GM06990 (cell line): ENCODE measurements around the gene SLC6A11.

Experiments
- DNase-seq: peaks from one replicate; pipeline ENCODE4 v3.0.0-alpha.2; 2011; ENCODE audit not compliant: insufficient read length; ENCODE audit errors: extremely low read depth
- H3K27me3 ChIP-seq: replicated peaks from 2 replicates; pipeline ENCODE4 v1.6.0; 2011; ENCODE audit warnings: low read length; ENCODE audit not compliant: control insufficient read depth, insufficient read depth
- H3K36me3 ChIP-seq: 2 replicates; pipeline ENCODE4 v1.5.1; 2011; ENCODE audit warnings: low read length; ENCODE audit not compliant: control insufficient read depth, insufficient read depth
- H3K4me3 ChIP-seq: replicated peaks from 2 replicates; pipeline ENCODE4 v1.5.1; 2011; ENCODE audit warnings: low read depth, mild to moderate bottlenecking, control low read depth, low read length
- TF ChIP-seq, protein P1 (sequence below): IDR thresholded peaks from 2 replicates; pipeline ENCODE4 v1.5.1; 2011; ENCODE audit warnings: low read length, control low read depth, mild to moderate bottlenecking, inconsistent platforms; ENCODE audit not compliant: insufficient read depth, poor library complexity, severe bottlenecking

Gene SLC6A11

DNA sequence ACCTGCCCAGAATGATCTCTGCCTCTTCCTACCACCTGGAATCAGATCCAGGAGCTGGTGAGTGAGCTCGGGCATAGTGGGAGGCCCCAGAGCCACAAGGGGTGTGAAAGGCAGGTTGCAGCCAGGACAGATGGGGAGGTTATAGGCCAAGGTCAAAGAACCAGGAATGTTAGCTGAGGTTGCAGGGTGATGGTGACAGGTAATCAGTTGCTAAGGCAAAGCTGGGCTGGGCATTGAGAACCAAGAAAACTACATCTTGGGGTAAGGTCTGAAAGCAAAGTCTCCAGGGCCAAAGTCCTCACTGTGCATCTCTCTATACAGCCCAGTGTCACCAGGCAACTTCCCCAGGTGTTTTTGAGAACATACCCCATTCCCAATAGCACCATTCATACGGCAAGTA, 38.4 kb upstream of the SLC6A11 start:
- no peaks in the 10 kb centered on the region for H3K27me3 ChIP-seq
- no peak for DNase-seq
- TF ChIP-seq, protein P1, sequence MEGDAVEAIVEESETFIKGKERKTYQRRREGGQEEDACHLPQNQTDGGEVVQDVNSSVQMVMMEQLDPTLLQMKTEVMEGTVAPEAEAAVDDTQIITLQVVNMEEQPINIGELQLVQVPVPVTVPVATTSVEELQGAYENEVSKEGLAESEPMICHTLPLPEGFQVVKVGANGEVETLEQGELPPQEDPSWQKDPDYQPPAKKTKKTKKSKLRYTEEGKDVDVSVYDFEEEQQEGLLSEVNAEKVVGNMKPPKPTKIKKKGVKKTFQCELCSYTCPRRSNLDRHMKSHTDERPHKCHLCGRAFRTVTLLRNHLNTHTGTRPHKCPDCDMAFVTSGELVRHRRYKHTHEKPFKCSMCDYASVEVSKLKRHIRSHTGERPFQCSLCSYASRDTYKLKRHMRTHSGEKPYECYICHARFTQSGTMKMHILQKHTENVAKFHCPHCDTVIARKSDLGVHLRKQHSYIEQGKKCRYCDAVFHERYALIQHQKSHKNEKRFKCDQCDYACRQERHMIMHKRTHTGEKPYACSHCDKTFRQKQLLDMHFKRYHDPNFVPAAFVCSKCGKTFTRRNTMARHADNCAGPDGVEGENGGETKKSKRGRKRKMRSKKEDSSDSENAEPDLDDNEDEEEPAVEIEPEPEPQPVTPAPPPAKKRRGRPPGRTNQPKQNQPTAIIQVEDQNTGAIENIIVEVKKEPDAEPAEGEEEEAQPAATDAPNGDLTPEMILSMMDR, result no peak
- no peaks in the 10 kb centered on the region for H3K36me3 ChIP-seq
- H3K4me3 ChIP-seq, result no peak overlapping the region

DNA sequence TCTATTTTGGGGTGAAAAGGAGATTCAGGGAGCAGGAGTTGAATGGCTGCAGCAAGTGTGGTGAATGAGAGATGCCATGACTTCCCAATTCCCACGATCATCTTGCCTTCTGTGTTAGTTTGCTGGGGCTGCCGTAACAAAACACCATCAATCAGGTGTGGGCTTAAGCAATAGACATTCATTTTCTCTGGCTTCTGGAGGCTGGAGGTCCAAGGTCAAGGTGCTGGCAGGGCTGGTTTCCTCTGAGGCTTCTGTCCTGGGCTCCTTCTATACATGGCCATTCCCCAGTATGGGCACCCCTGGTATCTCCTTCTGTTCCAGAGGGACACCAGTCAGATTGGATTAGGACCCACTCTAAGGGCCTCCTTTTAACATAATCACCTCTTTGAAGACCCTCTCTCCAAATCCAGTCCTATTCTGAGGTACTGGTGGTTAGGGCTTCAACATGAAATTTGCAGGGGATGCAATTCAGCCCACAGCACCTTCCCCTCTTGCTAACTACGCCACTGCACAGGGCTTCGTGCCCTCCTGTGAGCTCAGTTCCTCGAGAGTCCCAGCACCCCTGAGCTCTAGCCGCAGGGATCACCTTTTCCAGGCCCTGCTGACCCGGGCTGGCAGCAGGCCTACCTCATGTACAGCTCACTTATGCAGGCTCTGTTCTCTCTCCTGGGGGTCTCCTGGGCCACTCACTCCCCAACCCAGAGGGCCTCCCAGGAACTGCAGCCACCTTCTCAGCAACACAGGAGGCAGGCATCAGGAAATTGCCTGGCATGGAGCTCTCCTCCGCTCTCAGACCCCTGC, 37.3 kb upstream of the SLC6A11 start:
- H3K36me3 ChIP-seq, result no peaks in the 10 kb centered on the region
- no peaks in the 10 kb centered on the region for H3K27me3 ChIP-seq
- no peak for DNase-seq
- TF ChIP-seq, protein P1, result no peak
- H3K4me3 ChIP-seq, result no peak overlapping the region

DNA sequence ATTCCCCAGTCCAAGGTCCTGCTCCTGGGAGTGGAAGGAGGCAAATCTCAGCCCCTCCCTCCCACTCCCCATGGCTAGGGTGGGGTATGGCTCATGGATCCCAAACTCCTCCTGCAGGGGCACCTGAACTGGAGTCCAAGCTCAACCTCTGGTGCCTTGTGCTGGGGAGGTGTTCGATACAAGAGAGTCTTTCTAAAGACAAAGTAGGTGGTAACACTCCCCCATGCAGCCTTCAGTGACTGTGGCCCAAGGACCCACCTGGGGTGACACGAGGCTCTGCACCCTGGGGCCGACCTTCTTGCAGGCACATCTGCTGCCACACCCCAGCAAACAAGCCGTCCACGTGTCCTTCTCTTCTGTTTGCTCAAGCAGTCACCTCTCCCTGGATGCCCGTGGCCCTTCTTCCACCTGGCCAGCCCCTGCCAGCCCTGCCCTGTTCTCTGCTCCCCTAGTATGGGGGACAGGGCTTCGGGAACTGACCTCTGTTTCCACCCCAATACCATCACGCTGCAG, 36.7 kb upstream of the SLC6A11 start:
- no peak for DNase-seq
- H3K27me3 ChIP-seq, result no peaks in the 10 kb centered on the region
- TF ChIP-seq, protein P1, result no peak
- H3K36me3 ChIP-seq, result no peaks in the 10 kb centered on the region
- no peak overlapping the region for H3K4me3 ChIP-seq

DNA sequence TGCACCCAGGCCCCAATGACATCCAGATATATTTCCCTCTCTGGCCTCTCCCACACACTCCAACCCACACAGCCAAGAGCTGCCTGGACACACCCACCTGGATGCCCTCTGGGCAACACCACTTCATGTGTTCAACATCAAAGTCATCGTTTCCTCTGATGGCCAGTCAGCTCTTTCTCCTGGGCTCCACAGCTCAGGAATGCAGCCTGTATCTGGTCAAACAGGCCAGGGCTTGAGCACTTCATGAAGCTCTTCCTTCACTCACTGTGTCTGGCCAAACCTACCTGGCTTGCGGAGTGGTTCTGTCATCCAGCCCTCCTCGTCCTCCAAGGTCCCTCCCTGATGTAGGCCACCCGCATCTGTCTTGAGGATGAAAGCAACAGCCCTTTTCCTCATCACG, 35.8 kb upstream of the SLC6A11 start:
- Histone ChIP-seq H3K36me3 (no peaks in the 10 kb centered on the region), H3K4me3 (no peak overlapping the region), H3K27me3 (no peaks in the 10 kb centered on the region; the same call in 1 of the 2 replicates)
- TF ChIP-seq, protein P1, result no peak
- DNase-seq, result no peak

DNA sequence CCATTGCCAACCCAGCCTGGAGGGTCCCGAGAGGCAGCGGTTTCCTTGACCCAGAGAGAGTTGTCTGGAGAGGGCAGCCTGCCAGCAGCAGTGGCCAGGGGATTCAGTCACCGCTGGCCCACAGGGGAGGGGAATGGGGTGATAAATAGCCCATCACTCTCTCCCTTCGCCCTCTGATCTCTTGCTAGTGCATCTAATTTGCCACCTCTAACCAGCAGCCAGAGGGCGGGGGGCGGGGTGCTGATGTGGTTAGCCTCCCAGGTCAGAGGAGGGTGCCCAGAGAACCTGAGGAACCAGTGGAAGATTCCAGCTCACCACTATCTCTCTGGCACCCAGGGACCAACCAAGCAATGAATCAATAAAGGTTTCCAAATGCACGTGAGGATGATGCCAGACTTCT, 35.1 kb upstream of the SLC6A11 start:
- Histone ChIP-seq H3K36me3 (no peaks in the 10 kb centered on the region), H3K4me3 (no peak overlapping the region), H3K27me3 (no peaks in the 10 kb centered on the region; the same call in 1 of the 2 replicates)
- no peak for DNase-seq
- TF ChIP-seq, protein P1, result no peak

DNA sequence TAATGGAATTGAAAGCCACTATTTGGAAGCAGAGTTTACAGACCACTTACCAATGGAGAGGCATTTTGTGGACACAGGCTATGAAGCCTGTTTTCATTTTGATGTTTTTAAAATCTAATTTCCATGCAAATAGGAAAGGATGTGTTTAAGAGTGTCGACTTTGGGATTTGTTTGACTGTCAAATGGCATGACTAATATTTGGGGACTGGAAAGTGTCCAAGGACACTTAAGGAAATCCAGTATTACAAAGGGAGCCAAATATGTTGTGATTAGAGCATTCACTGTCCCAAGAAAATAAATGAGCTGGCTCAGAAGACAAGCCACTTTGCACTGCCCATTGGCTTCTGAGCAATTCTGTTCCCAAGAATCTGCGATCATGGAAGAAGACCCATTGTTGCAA, 34.0 kb upstream of the SLC6A11 start:
- TF ChIP-seq, protein P1, result no peak
- H3K27me3 ChIP-seq, result no peaks in the 10 kb centered on the region; the same call in 1 of the 2 replicates
- DNase-seq, result no peak

More for the DNA sequence above, 34.0 kb upstream of the SLC6A11 start:
- no peak overlapping the region for H3K4me3 ChIP-seq
- no peaks in the 10 kb centered on the region for H3K36me3 ChIP-seq
